Uterus (tissue), 4 donors: Measurements from ENCODE around the gene ARSI. TPM values are rescaled to one million over a fixed set of nuclear protein-coding genes. Genes with fewer than 3 reads are reported as not detected.
A peak's percentile ranks its signal among the peaks of the same experiment; 100 is the strongest.

Experiments
- DNase-seq, 2 donors: peaks; one replicate each; pipeline ENCODE4 v3.0.0-alpha.2; 2019 to 2020
- H3K27ac ChIP-seq, 2 donors: fragments of 200-600 bp; sonication (generic); 1 replicate in 1 of 2; 2 replicates in 1 of 2; pipeline ENCODE4 v1.5.1; 2016 to 2018
- H3K27me3 ChIP-seq, 2 donors: fragments of 200-600 bp; sonication (generic); one replicate each; pipeline ENCODE4 v1.5.1; 2018 to 2019; ENCODE audit warnings: control low read depth in 1 of 2
- H3K36me3 ChIP-seq, 2 donors: fragments of 200-600 bp; sonication (generic); one replicate each; pipeline ENCODE4 v1.5.1; 2019; ENCODE audit warnings: control low read depth in 1 of 2
- H3K4me1 ChIP-seq, 2 donors: fragments of 200-600 bp; sonication (generic); one replicate each; pipeline ENCODE4 v1.5.1; 2018 to 2019; ENCODE audit warnings: control low read depth in 1 of 2
- H3K4me3 ChIP-seq, 2 donors: fragments of 200-600 bp; sonication (generic); 1 replicate in 1 of 2; 2 replicates in 1 of 2; pipeline ENCODE4 v1.5.1; 2018 to 2019; ENCODE audit warnings: mild to moderate bottlenecking in 1 of 2
- H3K9me3 ChIP-seq, 2 donors: fragments of 200-600 bp; sonication (generic); one replicate each; pipeline ENCODE4 v1.5.1; 2019; ENCODE audit warnings: control low read depth in 1 of 2
- POLR2A ChIP-seq, 2 donors: fragments of 450-650 bp; IDR thresholded peaks; one replicate each; pipeline ENCODE4 v1.6.1; 2016; ENCODE audit warnings: antibody characterized with exemption in 2 of 2, mild to moderate bottlenecking in 1 of 2, moderate library complexity in 1 of 2
- intact Hi-C: fragments of 100-400 bp; cut with DNase I; formaldehyde crosslinking; loops from one replicate; pipeline ENCODE4 v1.15.1; 2023; ENCODE audit warnings: low total_unique reads
- total RNA-seq, 4 donors: library from RNA; depleted of rRNA in 3 of 4; stranded (reverse); fragments of >200 nt in 3 of 4; gene quantifications; one replicate each; pipeline versions ENCODE4 v1.1.0 to v1.2.4, GENCODE V29; 2014 to 2023
- TF ChIP-seq, protein P1 (sequence below), 4 experiments: fragments of 200-600 bp in 2 of 4; fragments of 450-650 bp in 2 of 4; sonication (generic) in 2 of 4; IDR thresholded peaks; one replicate each; pipeline ENCODE4 v1.5.1; 2016 to 2019; ENCODE audit warnings: antibody characterized with exemption in 4 of 4, mild to moderate bottlenecking in 2 of 4, moderate library complexity in 1 of 4
- donor health status: DM: yes; HTN: yes; CAD: no.

Gene ARSI
- total RNA-seq, 4 donors from 2014 or later = 4.3 to 15.1 (median 5.7) TPM

DNA sequence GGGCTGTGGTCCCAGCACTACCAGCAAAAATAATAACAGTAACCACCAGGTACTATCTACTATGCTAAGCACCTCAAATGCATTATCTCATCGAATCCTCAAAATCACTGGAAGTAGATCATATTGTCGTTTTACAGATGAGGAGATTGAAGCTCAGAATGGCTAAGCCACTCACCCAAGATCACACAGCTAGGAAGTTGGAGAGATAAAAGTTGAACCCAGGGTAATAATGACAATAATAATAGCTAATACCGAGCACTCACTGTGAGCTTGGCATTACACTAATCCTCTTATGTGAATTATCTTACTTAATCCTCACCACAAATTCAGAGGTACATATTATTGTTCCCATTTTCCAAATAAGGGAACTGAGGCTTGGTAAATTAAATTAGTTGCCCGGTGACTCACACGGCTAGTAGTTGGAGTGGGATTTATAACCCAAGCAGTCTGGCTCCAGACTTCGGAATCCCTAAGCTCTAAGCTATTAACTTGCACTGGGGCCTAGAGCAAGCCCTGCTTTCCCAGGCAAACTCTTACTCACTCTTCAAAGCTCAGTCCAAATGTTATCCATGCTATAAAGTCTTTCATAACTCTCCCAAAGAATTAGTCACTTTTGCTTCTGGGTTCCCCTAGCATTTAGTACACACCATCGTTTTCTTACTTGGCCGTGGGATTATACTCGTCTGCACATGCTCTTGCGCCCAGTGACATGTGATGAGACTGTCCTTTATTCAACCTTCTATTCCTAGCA is 3.8 kb downstream of the ARSI start:
- Histone ChIP-seq H3K4me3 (no peak overlapping the region), H3K27ac (peak overlapping the region; percentile 85 to 95), H3K9me3 (no peaks in the 10 kb centered on the region), H3K27me3 (no peaks in the 10 kb centered on the region), H3K36me3 (no peaks in the 10 kb centered on the region), H3K4me1 (peaks cover 5 to 25% of the 10 kb centered on the region in 2 donors)
- TF ChIP-seq POLR2A (IDR thresholded peaks at IDR 0.05) = no peak
- TF ChIP-seq, protein P1, sequence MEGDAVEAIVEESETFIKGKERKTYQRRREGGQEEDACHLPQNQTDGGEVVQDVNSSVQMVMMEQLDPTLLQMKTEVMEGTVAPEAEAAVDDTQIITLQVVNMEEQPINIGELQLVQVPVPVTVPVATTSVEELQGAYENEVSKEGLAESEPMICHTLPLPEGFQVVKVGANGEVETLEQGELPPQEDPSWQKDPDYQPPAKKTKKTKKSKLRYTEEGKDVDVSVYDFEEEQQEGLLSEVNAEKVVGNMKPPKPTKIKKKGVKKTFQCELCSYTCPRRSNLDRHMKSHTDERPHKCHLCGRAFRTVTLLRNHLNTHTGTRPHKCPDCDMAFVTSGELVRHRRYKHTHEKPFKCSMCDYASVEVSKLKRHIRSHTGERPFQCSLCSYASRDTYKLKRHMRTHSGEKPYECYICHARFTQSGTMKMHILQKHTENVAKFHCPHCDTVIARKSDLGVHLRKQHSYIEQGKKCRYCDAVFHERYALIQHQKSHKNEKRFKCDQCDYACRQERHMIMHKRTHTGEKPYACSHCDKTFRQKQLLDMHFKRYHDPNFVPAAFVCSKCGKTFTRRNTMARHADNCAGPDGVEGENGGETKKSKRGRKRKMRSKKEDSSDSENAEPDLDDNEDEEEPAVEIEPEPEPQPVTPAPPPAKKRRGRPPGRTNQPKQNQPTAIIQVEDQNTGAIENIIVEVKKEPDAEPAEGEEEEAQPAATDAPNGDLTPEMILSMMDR (IDR thresholded peaks at IDR 0.05) = no peak
- DNase-seq = peak; percentile 62 to 81
- intact Hi-C loops = no loop called here

DNA sequence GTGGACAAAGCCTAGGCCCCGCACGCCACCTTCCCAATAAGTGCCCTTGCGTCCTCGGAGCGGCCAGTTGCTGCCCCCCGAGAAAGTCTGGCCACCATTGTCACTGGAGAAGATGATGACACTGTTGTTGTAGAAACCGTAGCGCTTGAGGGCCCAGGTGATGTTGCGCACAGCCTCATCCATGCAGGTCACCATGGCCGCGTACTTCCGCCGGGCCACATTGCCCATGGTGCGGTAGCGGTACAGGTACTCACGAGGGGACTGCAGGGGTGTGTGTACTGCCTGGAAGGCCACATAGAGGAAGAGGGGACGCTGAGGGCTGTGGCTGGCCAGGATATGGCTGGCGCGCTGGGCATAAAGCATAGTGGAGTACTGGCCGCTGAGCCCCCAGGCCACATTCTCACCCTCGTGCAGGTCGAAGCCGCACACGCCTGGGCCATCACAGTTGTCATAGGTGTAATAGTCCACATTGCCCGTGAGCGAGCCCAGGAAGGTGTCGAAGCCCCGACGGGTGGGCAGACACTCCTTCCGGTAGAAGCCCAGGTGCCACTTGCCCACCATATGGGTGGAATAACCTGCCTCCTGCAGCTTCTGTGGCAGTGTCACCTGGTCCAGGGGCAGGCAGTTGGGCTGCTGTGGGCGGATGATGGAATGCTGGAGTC is 4.6 kb downstream of the ARSI start:
- intact Hi-C loops = no loop called here
- TF ChIP-seq, protein P1 (IDR thresholded peaks at IDR 0.05) = no peak
- TF ChIP-seq POLR2A (IDR thresholded peaks at IDR 0.05) = no peak

DNA sequence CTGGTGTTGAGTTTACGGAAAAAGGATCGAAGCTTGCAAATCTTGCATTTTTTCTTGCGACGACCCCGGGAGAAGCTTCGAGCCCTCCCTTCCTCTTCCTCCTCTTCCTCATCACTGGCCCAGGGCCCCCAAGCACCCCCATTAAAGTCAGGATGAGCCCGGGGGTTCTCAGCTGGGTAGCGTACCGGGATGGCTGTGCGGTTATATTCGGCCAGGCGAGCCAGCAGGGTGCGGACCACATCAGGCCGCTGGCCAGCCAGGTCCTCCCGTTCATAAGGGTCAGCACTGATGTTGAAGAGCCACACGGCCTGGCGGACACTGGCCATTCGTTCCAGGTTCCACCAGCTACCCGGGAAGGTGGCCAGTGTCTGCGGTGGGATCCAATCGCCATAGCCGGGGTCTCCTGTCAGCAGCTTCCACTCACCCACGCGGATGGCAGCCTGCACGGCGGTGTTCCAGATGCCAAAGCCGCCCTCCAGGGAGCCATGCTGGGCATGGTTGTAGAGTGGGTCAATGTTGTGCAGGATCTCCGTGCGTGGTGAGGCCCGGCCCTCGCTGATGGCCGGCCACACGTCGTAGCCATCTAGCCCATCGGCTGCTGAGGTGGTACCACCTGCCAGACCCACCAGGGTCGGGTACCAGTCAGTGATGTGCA is 5.3 kb downstream of the ARSI start:
- no peak for DNase-seq
- no peak overlapping the region for H3K27ac ChIP-seq
- intact Hi-C loops = no loop called here
- no peaks in the 10 kb centered on the region for H3K27me3 ChIP-seq
- no peak overlapping the region for H3K4me3 ChIP-seq
- H3K36me3 ChIP-seq = no peaks in the 10 kb centered on the region
- no peaks in the 10 kb centered on the region for H3K9me3 ChIP-seq
- peaks cover 5 to 18% of the 10 kb centered on the region in 2 donors for H3K4me1 ChIP-seq
- TF ChIP-seq, protein P1 (IDR thresholded peaks at IDR 0.05) = no peak
- TF ChIP-seq POLR2A (IDR thresholded peaks at IDR 0.05) = no peak

More for the DNA sequence above, 4.6 kb downstream of the ARSI start:
- Histone ChIP-seq H3K27ac (peak overlapping the region; percentile 85 to 95), H3K27me3 (no peaks in the 10 kb centered on the region), H3K4me1 (peaks cover 5 to 25% of the 10 kb centered on the region in 2 donors), H3K9me3 (no peaks in the 10 kb centered on the region), H3K4me3 (no peak overlapping the region), H3K36me3 (no peaks in the 10 kb centered on the region)
- peak in 1 of 2 donors; percentile 27 for DNase-seq

DNA sequence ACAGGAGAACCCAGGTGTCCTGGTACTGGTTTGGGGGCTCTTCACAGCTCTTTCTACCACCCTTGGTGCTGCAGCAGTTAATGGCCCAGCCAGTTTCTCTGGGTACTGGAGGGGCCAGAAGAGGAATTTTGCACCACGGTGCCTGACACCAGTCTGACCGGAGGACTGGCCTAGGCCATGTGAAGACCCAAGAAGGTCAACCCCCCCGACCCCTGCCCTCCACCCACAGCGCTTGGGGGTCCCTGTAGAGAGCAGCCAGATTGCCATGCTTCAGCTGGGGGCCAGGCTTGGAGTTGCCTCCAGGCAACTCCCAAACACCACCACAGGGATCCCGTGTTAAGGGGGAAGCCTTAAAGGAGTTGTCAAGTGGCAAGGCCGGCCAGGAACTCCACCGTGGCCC is 6.2 kb downstream of the ARSI start:
- Histone ChIP-seq H3K27ac (peak overlapping the region in 1 of 2 donors; percentile 63), H3K36me3 (no peaks in the 10 kb centered on the region), H3K4me3 (no peak overlapping the region), H3K27me3 (no peaks in the 10 kb centered on the region), H3K4me1 (peaks cover 5 to 9% of the 10 kb centered on the region in 2 donors), H3K9me3 (no peaks in the 10 kb centered on the region)
- TF ChIP-seq, protein P1 (IDR thresholded peaks at IDR 0.05) = no peak
- no peak for TF ChIP-seq POLR2A (IDR thresholded peaks at IDR 0.05)
- DNase-seq = no peak
- intact Hi-C loops = no loop called here
